Activated naive CD4-positive, alpha-beta T cell treated with anti-CD3 and anti-CD28 coated beads, Interleukin-2, amount 50 U/mL, for 16 hours (primary cell): ENCODE measurements around the gene ZBTB49.

Experiments
- DNase-seq: peaks from one replicate; pipeline ENCODE4 v3.0.0-alpha.2; 2020

Gene ZBTB49

GRCh38 chr4:4362991-4363697 is 73.1 kb downstream of the ZBTB49 start:
- DNase-seq: no peak

- no peak for DNase-seq
Measured at GRCh38 chr4:4364061-4364460, 74.0 kb downstream of the ZBTB49 start.

GRCh38 chr4:4364486-4365208 is 74.6 kb downstream of the ZBTB49 start:
- no peak for DNase-seq

- no peak for DNase-seq
Measured at GRCh38 chr4:4368809-4369580, 78.9 kb downstream of the ZBTB49 start.
